MCF 10A (cell line): ENCODE data around the gene HDAC5. TPM values are rescaled to one million over a fixed set of nuclear protein-coding genes. Genes with fewer than 3 reads are reported as not detected.
"Not testable (repeated sequence)": the region's sequence is repeated elsewhere in the genome, so short reads cannot be mapped to it uniquely, and the experiment has no call there.

Source experiments
- BruUV-seq: library from RNA; stranded (reverse); fragments of 400-500 nt; replicated peaks from 2 replicates; lab custom pipeline; 2021; lab: Mats Ljungman, UMichigan
- CTCF ChIA-PET: fragments of 300-600 bp; sonication (Branson Sonifier 250); formaldehyde crosslinking; extraction: SDS; loops from one replicate; lab custom pipeline; 2021; ENCODE audit warnings: antibody characterized with exemption, inconsistent platforms; lab: Yijun Ruan, JAX
- POLR2A ChIA-PET: fragments of 300-600, 350-650 bp; sonication (Branson Sonifier 250); formaldehyde crosslinking; extraction: SDS; loops from one replicate; lab custom pipeline; 2020; ENCODE audit warnings: antibody characterized with exemption, inconsistent platforms; lab: Yijun Ruan, JAX
- DNase-seq: peaks from one replicate; pipeline ENCODE4 v3.0.0-alpha.2; 2018; ENCODE audit not compliant: unreplicated experiment
- H3K27ac Mint-ChIP-seq: one replicate; pipeline ENCODE4 v1.8.0; 2022; ENCODE audit warnings: mild to moderate bottlenecking, low read depth, mixed read lengths; ENCODE audit not compliant: unreplicated experiment
- H3K27me3 Mint-ChIP-seq: one replicate; pipeline ENCODE4 v1.8.0; 2022; ENCODE audit warnings: mixed read lengths; ENCODE audit not compliant: insufficient read depth, unreplicated experiment
- H3K36me3 Mint-ChIP-seq: one replicate; pipeline ENCODE4 v1.8.0; 2022; ENCODE audit warnings: mild to moderate bottlenecking, moderate library complexity, mixed read lengths; ENCODE audit not compliant: insufficient read depth, unreplicated experiment
- H3K4me1 Mint-ChIP-seq: one replicate; pipeline ENCODE4 v1.8.0; 2022; ENCODE audit warnings: mixed read lengths; ENCODE audit not compliant: insufficient read depth, unreplicated experiment
- H3K4me3 Mint-ChIP-seq: one replicate; pipeline ENCODE4 v1.8.0; 2022; ENCODE audit warnings: mild to moderate bottlenecking, moderate library complexity, mixed read lengths; ENCODE audit not compliant: unreplicated experiment
- H3K9me3 Mint-ChIP-seq: one replicate; pipeline ENCODE4 v1.8.0; 2022; ENCODE audit warnings: mixed read lengths; ENCODE audit not compliant: unreplicated experiment
- CTCF ChIP-seq: fragments of 200-600 bp; IDR thresholded peaks from one replicate; pipeline ENCODE4 v1.8.0; 2022; ENCODE audit warnings: antibody characterized with exemption, mild to moderate bottlenecking; ENCODE audit not compliant: unreplicated experiment
- intact Hi-C: fragments of 100-400 bp; cut with micrococcal nuclease; formaldehyde crosslinking; loops from 2 replicates; pipeline ENCODE4 v1.14.1; 2022
- total RNA-seq: library from RNA; stranded (reverse); gene quantifications from 2 replicates; pipeline ENCODE4 v1.2.3, GENCODE V29; 2022

HDAC5 gene
- total RNA-seq, 1 experiment from 2014 or later: 12.1 TPM

- BruUV-seq: no TSS peak
- CTCF ChIA-PET: interaction anchor here (0.6 kb wide), 1 partner anchor 78 kb away, joined by 3 read pairs; no protein-coding TSS in a partner anchor
- no peak overlapping the region for H3K4me3 Mint-ChIP-seq
Measured at GRCh38 chr17:44147812-44148211, 24.4 kb upstream of the HDAC5 start.

GRCh38 chr17:44146375-44147346 is 23.2 kb upstream of the HDAC5 start:
- DNase-seq: no peak
- H3K27me3 Mint-ChIP-seq: no peaks in the 10 kb centered on the region
- no peaks in the 10 kb centered on the region for H3K9me3 Mint-ChIP-seq
- peaks cover 29% of the 10 kb centered on the region for H3K4me1 Mint-ChIP-seq
- intact Hi-C loops: no loop called here
- H3K27ac Mint-ChIP-seq: peak overlapping the region; percentile 84
- no TSS peak for BruUV-seq
- H3K36me3 Mint-ChIP-seq: peaks cover 26% of the 10 kb centered on the region
- H3K4me3 Mint-ChIP-seq: no peak overlapping the region
- ChIA-PET POLR2A (interaction anchor here (0.6 to 7.6 kb wide), 10 partner anchors 8 to 75 kb away, joined by 3 to 41 read pairs (median 3); partner anchors contain the start of genes HDAC5 and TMUB2), CTCF (interaction anchor here (0.5 to 3.4 kb wide), 9 partner anchors 12 to 530 kb away, joined by 3 to 15 read pairs (median 4); partner anchors contain the start of gene HDAC5)
- no peak for TF ChIP-seq CTCF

More at GRCh38 chr17:44147812-44148211, 24.4 kb upstream of the HDAC5 start:
- TF ChIP-seq CTCF: no peak
- POLR2A ChIA-PET: no interaction called here
- Mint-ChIP-seq H3K36me3 (peaks cover 35% of the 10 kb centered on the region), H3K9me3 (no peaks in the 10 kb centered on the region), H3K27ac (peak overlapping the region; percentile 78), H3K4me1 (peaks cover 34% of the 10 kb centered on the region), H3K27me3 (no peaks in the 10 kb centered on the region)
- DNase-seq: no peak
- intact Hi-C loops: no loop called here

- H3K27ac Mint-ChIP-seq: peak overlapping the region; percentile 84
- peak; percentile 75 for DNase-seq
- TF ChIP-seq CTCF: no peak
- H3K4me3 Mint-ChIP-seq: peak overlapping the region; percentile 3
- no peaks in the 10 kb centered on the region for H3K27me3 Mint-ChIP-seq
- BruUV-seq: TSS peak; percentile 4
- peaks cover 20% of the 10 kb centered on the region for H3K36me3 Mint-ChIP-seq
- intact Hi-C loops: no loop called here
- ChIA-PET CTCF (interaction anchor here (0.7 to 3.4 kb wide), 7 partner anchors 10 to 1240 kb away, joined by 3 to 15 read pairs (median 3); partner anchors contain the start of gene HDAC5), POLR2A (interaction anchor here (0.7 to 7.6 kb wide), 17 partner anchors 8 to 720 kb away, joined by 3 to 41 read pairs (median 5); partner anchors contain the start of genes G6PC3, HDAC5, LSM12 and TMUB2)
- H3K4me1 Mint-ChIP-seq: peaks cover 18% of the 10 kb centered on the region
- no peaks in the 10 kb centered on the region for H3K9me3 Mint-ChIP-seq
Measured at GRCh38 chr17:44144966-44145739, 21.7 kb upstream of the HDAC5 start.

- intact Hi-C loops, DNase-seq, H3K27me3 Mint-ChIP-seq, H3K4me3 Mint-ChIP-seq, BruUV-seq, H3K9me3 Mint-ChIP-seq, H3K27ac Mint-ChIP-seq: not testable (repeated sequence)
- Mint-ChIP-seq H3K36me3 (peaks cover 11% of the 10 kb centered on the region), H3K4me1 (peaks cover 14% of the 10 kb centered on the region)
- ChIA-PET POLR2A (interaction anchor here (0.8 to 7.6 kb wide), 3 partner anchors 9 to 43 kb away, joined by 3 to 41 read pairs (median 8); partner anchors contain the start of genes HDAC5 and TMUB2), CTCF (interaction anchor here (0.6 to 3.4 kb wide), 3 partner anchors 19 to 59 kb away, joined by 3 to 15 read pairs (median 3); no protein-coding TSS in a partner anchor)
Measured at GRCh38 chr17:44143921-44144320, 20.5 kb upstream of the HDAC5 start.
